Renal pelvis (tissue), 4 donors: ENCODE results near the gene C1QTNF12. TPM values are rescaled to one million over a fixed set of nuclear protein-coding genes. Genes with fewer than 3 reads are reported as not detected.
A peak's percentile ranks its signal among the peaks of the same experiment; 100 is the strongest.

Experiments used
- DNase-seq: peaks from one replicate; pipeline ENCODE4 v3.0.0-alpha.2; 2013
- polyA plus RNA-seq, 3 donors: library from polyadenylated mRNA; unstranded; fragments of 120-200 nt; gene quantifications; one replicate each; pipeline ENCODE4 v1.2.1, GENCODE V29; 2013; ENCODE audit not compliant: insufficient read length in 3 of 3

Gene C1QTNF12
- polyA plus RNA-seq, 3 donors = 13.8 to 18.4 (median 13.8) TPM

GRCh38 chr1:1284221-1285101, 37.9 kb upstream of the C1QTNF12 start:
- no peak for DNase-seq

GRCh38 chr1:1283821-1284220, 37.3 kb upstream of the C1QTNF12 start:
- peak; percentile 55 for DNase-seq

DNA sequence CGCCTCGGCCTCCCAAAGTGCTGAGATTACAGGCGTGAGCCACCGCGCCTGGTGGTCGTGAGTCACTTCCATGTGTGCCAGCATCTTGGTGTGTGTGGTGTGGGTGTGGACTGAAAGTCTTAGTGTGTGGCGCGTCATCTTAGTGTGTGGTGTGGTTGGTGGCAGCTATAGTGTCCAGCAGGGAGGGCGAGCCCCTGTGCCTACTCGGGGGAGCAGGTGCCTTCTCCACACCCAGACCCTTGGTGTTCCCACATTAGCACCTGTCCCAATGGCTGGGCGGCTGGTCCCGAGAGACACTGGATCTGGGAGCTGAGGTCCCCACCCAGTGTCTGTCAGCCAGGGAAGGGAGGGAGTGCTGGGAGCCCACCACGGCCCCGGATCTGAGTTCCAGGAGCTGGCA, 36.5 kb upstream of the C1QTNF12 start:
- no peak for DNase-seq

- no peak for DNase-seq
Measured at GRCh38 chr1:1281533-1282321, 35.2 kb upstream of the C1QTNF12 start.

- DNase-seq = no peak
Measured at GRCh38 chr1:1280782-1281481, 34.4 kb upstream of the C1QTNF12 start.

- DNase-seq = no peak
Measured at GRCh38 chr1:1279028-1279427, 32.5 kb upstream of the C1QTNF12 start.

DNA sequence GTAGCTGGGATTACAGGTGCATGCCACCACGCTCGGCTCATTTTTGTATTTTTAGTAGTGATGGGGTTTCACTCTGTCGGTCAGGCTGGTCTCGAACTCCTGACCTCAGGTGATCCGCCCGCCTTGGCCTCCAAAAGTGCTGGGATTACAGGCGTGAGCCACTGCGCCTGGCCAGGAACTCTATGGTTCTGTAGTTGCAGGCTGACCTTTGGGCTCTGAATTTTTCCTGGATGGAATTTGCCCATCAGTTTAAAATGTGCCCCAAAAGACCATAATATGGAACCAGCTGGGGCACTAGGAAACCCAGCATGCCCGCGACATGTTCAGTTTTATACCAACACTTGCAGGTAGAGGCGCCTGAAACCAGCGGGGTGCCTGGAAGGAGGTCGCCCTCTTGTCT, 32.1 kb upstream of the C1QTNF12 start:
- DNase-seq = no peak

GRCh38 chr1:1275836-1276235, 29.3 kb upstream of the C1QTNF12 start:
- DNase-seq = no peak

DNA sequence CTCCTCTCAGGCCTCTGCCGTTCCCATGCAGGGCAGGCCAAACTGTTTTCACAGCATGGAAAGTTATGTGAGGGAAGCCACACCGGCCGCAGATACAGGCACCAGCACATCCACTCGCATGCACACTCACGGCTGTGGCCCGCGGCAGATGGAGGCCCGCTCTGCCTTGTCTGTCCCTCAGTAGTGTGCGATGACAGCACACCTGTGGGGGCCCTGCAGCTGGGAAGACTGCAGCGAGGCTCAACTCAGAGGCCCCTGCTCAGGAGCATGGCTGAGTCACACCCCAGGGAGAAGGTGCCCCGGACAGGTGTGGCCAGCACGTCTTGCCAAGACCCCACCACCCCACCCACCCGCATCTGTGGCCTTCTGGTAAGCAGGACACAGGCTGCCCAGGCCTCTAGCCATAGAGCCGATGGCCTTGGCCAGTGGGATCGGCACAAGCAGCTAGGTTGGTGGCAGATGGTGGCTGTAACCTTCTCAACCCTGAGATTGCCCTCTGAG, 28.5 kb upstream of the C1QTNF12 start:
- no peak for DNase-seq

DNA sequence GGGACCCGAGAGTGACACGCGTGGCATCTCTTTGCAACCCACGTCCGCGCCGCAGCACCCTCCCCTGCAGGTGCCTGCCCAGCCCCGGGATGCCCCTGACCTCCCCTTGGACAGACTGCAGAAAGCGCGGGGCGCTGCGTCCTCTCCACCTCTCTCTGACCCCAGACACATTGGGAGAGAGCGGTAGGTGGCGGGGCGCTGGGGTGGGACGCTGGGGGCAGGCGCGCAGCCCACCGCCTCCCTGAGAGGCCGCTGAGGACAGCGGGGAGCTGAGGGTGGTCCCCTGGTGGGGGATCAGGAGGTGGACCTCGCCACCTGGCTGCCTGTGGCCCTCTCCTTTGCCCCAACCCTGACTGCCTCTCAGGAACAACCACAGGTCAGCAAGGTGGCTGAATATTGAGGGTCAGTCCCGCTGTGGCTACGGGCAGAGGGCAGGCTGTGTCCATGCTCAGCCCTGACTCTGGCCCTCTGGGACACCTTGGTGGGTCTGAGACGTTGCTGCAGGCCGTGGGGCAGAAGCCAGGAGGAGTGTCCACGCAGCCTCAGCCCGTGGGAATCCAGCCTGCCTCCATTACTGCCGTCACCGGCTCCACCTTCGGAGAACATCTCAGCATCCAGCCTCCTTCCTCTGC, 27.9 kb upstream of the C1QTNF12 start:
- no peak for DNase-seq

DNA sequence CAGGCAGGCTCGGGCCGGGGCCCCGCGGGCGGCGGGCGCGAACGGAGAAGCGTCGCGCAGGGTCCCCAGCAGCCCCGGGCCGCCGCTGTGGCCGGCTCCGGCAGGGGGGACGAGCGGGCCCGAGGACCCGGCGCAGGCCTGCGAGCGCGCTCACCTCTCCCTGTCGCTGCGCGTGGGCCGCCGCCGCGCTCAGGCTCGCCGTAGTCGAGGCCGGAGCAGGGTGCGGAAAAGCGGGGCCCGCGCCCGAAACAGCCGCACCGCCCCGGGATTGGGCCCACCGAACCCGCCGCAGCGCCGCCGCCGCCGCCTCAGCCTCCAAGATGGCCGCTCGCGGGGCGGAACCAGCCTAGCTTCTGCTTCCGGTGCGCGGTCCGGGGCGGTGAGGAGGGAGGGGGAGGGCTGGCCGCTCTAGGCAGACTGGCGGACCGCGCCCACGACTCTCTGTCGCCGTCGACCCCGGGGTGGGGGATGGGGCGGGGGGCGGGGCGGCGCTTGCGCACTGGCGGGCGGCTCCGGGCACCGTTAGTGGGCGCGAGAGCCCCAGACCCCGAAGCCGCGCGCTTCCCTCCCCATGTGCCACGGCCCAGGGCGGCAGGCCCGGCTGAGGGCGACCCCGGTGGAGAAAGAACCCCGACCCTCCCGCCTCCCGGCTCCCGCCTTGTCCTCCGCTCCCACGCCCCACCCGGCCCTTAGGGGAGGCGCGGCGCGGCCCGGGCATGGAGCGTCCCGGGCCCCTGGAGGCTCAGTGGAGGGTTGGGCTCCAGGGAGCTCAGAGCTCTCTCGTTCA, 27.2 kb upstream of the C1QTNF12 start, which contains the start of gene UBE2J2:
UBE2J2 (minus strand) TSS at position 343 of the 787 bp plus-strand sequence. CDS start 5,862 bp downstream, outside the sequence.
- peak; percentile 89 for DNase-seq

- DNase-seq = no peak
Measured at GRCh38 chr1:1273209-1273511, 26.6 kb upstream of the C1QTNF12 start.

DNA sequence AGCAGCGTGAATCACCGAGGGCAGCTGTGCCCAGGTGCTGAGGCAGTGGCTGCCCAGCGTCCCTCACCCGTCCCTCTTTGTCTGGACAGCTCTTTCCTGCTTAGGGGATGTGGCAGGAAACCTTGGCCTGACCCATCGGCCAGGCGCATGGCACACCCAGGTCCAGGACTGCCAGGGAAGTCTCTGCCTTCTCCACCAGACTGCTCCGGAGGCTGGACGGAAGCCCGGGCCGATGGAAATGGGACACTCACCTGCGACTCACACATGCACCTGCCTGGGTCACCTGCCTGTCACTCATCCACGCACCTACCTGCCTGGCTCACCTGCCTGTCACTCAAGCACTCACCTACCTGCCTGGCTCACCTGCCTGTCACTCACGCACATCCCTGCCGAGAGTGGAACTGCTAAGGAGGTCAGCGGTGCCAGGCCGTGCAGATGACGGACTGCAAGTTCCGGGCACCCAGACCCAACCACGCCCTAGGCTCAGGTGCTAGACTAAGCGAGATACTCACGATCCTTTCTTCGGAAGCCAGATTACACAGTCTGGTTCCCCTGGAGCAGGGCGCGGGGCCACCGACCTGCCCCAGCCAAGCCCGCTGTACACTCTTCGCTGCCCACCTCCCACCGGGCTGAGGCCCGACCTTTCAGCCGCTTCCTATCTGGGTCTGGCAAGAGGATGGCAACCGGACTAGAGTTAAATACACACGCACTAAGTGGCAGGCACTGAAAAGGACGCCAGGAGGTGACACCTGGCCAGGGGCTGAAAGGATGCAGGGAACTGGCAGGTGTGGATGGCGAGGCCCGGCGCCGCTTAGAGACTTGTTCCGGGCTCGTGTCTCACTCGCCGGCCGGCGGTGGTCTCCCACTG, 26.1 kb upstream of the C1QTNF12 start:
- no peak for DNase-seq

- no peak for DNase-seq
Measured at GRCh38 chr1:1270813-1271212, 24.3 kb upstream of the C1QTNF12 start.

DNA sequence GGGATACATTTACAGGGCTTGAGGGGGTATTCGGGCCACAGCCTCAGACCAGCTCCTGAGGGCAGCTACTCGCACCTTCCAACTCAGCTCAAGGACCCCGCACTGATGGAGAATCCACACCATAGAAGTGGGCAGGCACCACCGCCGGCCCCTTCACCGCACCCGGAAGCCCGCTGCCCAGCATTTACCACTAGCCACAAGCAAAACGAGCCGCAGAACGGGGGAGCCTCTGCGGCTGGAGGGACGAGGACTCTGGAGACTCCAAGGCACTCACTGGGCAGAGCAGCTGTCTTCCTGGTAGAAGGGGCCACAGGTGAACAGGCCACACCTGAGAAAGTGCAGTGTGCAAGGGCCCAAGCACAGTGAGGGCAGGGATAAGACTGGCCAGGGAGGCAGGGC, 21.8 kb upstream of the C1QTNF12 start:
- no peak for DNase-seq

- DNase-seq = no peak
Measured at GRCh38 chr1:1267488-1268283, 21.2 kb upstream of the C1QTNF12 start.

- no peak for DNase-seq
Measured at GRCh38 chr1:1264868-1265272, 18.3 kb upstream of the C1QTNF12 start.

DNA sequence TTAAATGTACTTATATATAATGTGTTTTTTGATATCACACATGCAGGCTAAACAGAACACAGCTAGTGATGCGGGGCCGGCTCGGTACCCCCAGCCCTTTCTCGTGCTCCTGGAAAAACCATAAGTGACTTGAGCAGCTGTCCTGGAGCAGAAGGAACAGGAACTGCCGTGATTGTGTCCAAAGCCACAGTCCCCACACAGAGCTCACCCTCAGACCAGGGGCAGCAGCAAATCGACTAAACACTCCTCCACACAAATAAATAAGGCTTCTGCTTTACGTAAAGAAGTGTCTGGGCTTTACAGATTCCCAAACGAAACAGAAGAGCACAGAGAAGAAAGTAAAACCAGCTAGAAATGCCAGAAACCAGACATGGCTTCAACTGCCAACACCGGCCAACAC, 17.5 kb upstream of the C1QTNF12 start:
- DNase-seq = no peak

GRCh38 chr1:1262758-1263157, 16.2 kb upstream of the C1QTNF12 start:
- DNase-seq = no peak
